Right ventricle myocardium inferior (tissue), 1 donor: ENCODE results near the gene KCND2. TPM values are rescaled to one million over a fixed set of nuclear protein-coding genes. Genes with fewer than 3 reads are reported as not detected.
"Not testable (repeated sequence)": the region's sequence is repeated elsewhere in the genome, so short reads cannot be mapped to it uniquely, and the experiment has no call there.

Experiments used
- ATAC-seq: fragments of 200-7000 bp; cut with Tn5 transposase; one replicate; pipeline ENCODE4 v1.9.1; 2020; ENCODE audit warnings: mild to moderate bottlenecking, moderate library complexity
- DNase-seq: peaks from one replicate; pipeline ENCODE4 v3.0.0; 2021; ENCODE audit errors: missing footprints
- intact Hi-C: fragments of 100-400 bp; cut with DNase I; formaldehyde crosslinking; loops from one replicate; pipeline ENCODE4 v1.11.0; 2022
- total RNA-seq: library from RNA; stranded (reverse); fragmentation: NEBNext Ultra II Directional; extraction: Animal tissue kit (Norgen Biotek cat#: 25700); gene quantifications from one replicate; pipeline ENCODE4 v1.2.1, GENCODE V29; 2021
- donor health status: DM: no; HTN: yes; CAD: no; lungs with severe emphysema.

KCND2 gene
- total RNA-seq, 1 donor from 2014 or later = not detected

- intact Hi-C loops = no loop called here
- no peak for DNase-seq
- no peak for ATAC-seq
Observed at GRCh38 chr7:120547605-120548004, 274.6 kb downstream of the KCND2 start.

- ATAC-seq = no peak
- no peak for DNase-seq
- intact Hi-C loops = no loop called here
Observed at GRCh38 chr7:120550494-120551048, 277.6 kb downstream of the KCND2 start.

- no peak for ATAC-seq
- intact Hi-C loops = no loop called here
- no peak for DNase-seq
Observed at GRCh38 chr7:120553491-120553890, 280.5 kb downstream of the KCND2 start.

GRCh38 chr7:120554960-120555571, 282.1 kb downstream of the KCND2 start:
- DNase-seq = no peak
- ATAC-seq = no peak
- intact Hi-C loops = no loop called here

- no peak for DNase-seq
Observed at GRCh38 chr7:120564145-120564544, 291.2 kb downstream of the KCND2 start.

GRCh38 chr7:120567204-120567603, 294.2 kb downstream of the KCND2 start:
- no peak for DNase-seq
- no peak for ATAC-seq
- intact Hi-C loops = no loop called here

More at GRCh38 chr7:120564145-120564544, 291.2 kb downstream of the KCND2 start:
- intact Hi-C loops = no loop called here
- no peak for ATAC-seq

- ATAC-seq, intact Hi-C loops, DNase-seq: not testable (repeated sequence)
Observed at GRCh38 chr7:120578657-120579056, 305.7 kb downstream of the KCND2 start.

GRCh38 chr7:120582916-120583315, 309.9 kb downstream of the KCND2 start:
- intact Hi-C loops = no loop called here
- no peak for ATAC-seq
- no peak for DNase-seq

GRCh38 chr7:120583899-120584586, 311.1 kb downstream of the KCND2 start:
- intact Hi-C loops = no loop called here
- no peak for ATAC-seq
- no peak for DNase-seq

GRCh38 chr7:120586571-120586970, 313.6 kb downstream of the KCND2 start:
- ATAC-seq (no peak), DNase-seq (no peak)
- intact Hi-C loops = no loop called here

GRCh38 chr7:120587243-120587642, 314.3 kb downstream of the KCND2 start:
- intact Hi-C loops = no loop called here
- ATAC-seq = no peak
- no peak for DNase-seq

GRCh38 chr7:120588416-120588815, 315.4 kb downstream of the KCND2 start:
- DNase-seq (no peak), ATAC-seq (no peak)
- intact Hi-C loops = no loop called here

GRCh38 chr7:120588862-120589261, 315.9 kb downstream of the KCND2 start:
- intact Hi-C loops = no loop called here
- ATAC-seq = no peak
- no peak for DNase-seq

- no peak for ATAC-seq
- no peak for DNase-seq
- intact Hi-C loops = no loop called here
Observed at GRCh38 chr7:120600607-120601006, 327.6 kb downstream of the KCND2 start.

- DNase-seq = no peak
- no peak for ATAC-seq
Observed at GRCh38 chr7:120603366-120603765, 330.4 kb downstream of the KCND2 start.

GRCh38 chr7:120609136-120609753, 336.3 kb downstream of the KCND2 start:
- DNase-seq (no peak), ATAC-seq (no peak)
- intact Hi-C loops = no loop called here

More at GRCh38 chr7:120603366-120603765, 330.4 kb downstream of the KCND2 start:
- intact Hi-C loops = no loop called here

GRCh38 chr7:120611975-120612374, 339.0 kb downstream of the KCND2 start:
- intact Hi-C loops = no loop called here
- no peak for ATAC-seq
- DNase-seq = no peak

- intact Hi-C loops = no loop called here
- DNase-seq (no peak), ATAC-seq (no peak)
Observed at GRCh38 chr7:120615703-120616102, 342.7 kb downstream of the KCND2 start.

- DNase-seq (no peak), ATAC-seq (no peak)
- intact Hi-C loops = no loop called here
Observed at GRCh38 chr7:120617275-120617674, 344.3 kb downstream of the KCND2 start.

GRCh38 chr7:120628251-120628650, 355.3 kb downstream of the KCND2 start:
- intact Hi-C loops = no loop called here
- ATAC-seq = no peak
- DNase-seq = no peak
